OCI-LY3 (cell line): Measurements from ENCODE around the gene LAMP1.

Experiments used
- H2AFZ ChIP-seq: fragments of 200-600, 300-600 bp; shearing (Covaris generic); 2 replicates; pipeline ENCODE4 v1.6.0; 2014; ENCODE audit warnings: antibody characterized with exemption, low read depth, low read length
- H3K27ac ChIP-seq: fragments of 200-600, 300-600 bp; sonication (generic); 2 replicates; pipeline ENCODE4 v1.5.1; 2014; ENCODE audit warnings: mild to moderate bottlenecking, low read length, moderate library complexity, mixed read lengths
- H3K27me3 ChIP-seq: fragments of 200-600, 300-600 bp; sonication (generic); 2 replicates; pipeline ENCODE4 v1.6.1; 2014; ENCODE audit warnings: low read depth, low read length, mixed read lengths
- H3K36me3 ChIP-seq: fragments of 200-600, 300-600 bp; sonication (generic); replicated peaks from 2 replicates; pipeline ENCODE3; 2014; ENCODE audit warnings: low read depth, low read length, mixed read lengths
- H3K4me1 ChIP-seq: fragments of 300-600, 200-600 bp; sonication (generic); 2 replicates; pipeline ENCODE4 v1.6.1; 2014; ENCODE audit warnings: low read length, mixed read lengths
- H3K4me2 ChIP-seq: fragments of 200-600, 300-600 bp; sonication (generic); 2 replicates; pipeline ENCODE4 v1.6.1; 2014; ENCODE audit warnings: low read length, mixed read lengths
- H3K4me3 ChIP-seq: fragments of 300-600, 200-600 bp; sonication (generic); 2 replicates; pipeline ENCODE4 v1.5.1; 2014; ENCODE audit warnings: antibody characterized with exemption, mild to moderate bottlenecking, low read length, moderate library complexity
- H3K79me2 ChIP-seq: fragments of 300-600, 200-600 bp; shearing (Covaris generic); 2 replicates; pipeline ENCODE4 v1.6.1; 2014; ENCODE audit warnings: mild to moderate bottlenecking, low read length, mixed read lengths
- H3K9ac ChIP-seq: fragments of 300-600, 200-600 bp; shearing (Covaris generic); 2 replicates; pipeline ENCODE4 v1.6.0; 2014; ENCODE audit warnings: mild to moderate bottlenecking, low read length, moderate library complexity
- H3K9me3 ChIP-seq: fragments of 200-600, 300-600 bp; shearing (Covaris generic); 2 replicates; pipeline ENCODE4 v1.6.1; 2014; ENCODE audit warnings: low read length, mixed read lengths; ENCODE audit not compliant: insufficient read depth
- H4K20me1 ChIP-seq: fragments of 200-600, 300-600 bp; sonication (generic); 2 replicates; pipeline ENCODE4 v1.6.1; 2016; ENCODE audit warnings: low read length, mixed read lengths; ENCODE audit not compliant: insufficient read depth
- CTCF ChIP-seq: fragments of 200-600, 300-600 bp; sonication (generic); IDR thresholded peaks from 2 replicates; pipeline ENCODE4 v1.5.1; 2014; ENCODE audit warnings: antibody characterized with exemption, low read length, low read depth
- EZH2phosphoT487 ChIP-seq: fragments of 200-600 bp; shearing (Covaris generic); IDR thresholded peaks from 2 replicates; pipeline ENCODE4 v1.6.1; 2018; ENCODE audit warnings: antibody characterized with exemption, mixed run types, low read depth

Gene LAMP1

GRCh38 chr13:113348591-113348990 is 51.6 kb downstream of the LAMP1 start:
- Histone ChIP-seq H3K27ac (no peak overlapping the region), H3K9ac (no peak overlapping the region), H4K20me1 (no peaks in the 10 kb centered on the region), H3K27me3 (no peaks in the 10 kb centered on the region), H2AFZ (no peak overlapping the region), H3K4me3 (no peak overlapping the region), H3K36me3 (no peaks in the 10 kb centered on the region), H3K4me1 (no peaks in the 10 kb centered on the region), H3K4me2 (no peak overlapping the region), H3K9me3 (no peaks in the 10 kb centered on the region), H3K79me2 (no peaks in the 10 kb centered on the region)
- TF ChIP-seq EZH2phosphoT487 (no peak), CTCF (no peak)

GRCh38 chr13:113349050-113349449 is 52.0 kb downstream of the LAMP1 start:
- no peaks in the 10 kb centered on the region for H3K9me3 ChIP-seq
- no peaks in the 10 kb centered on the region for H3K27me3 ChIP-seq
- no peaks in the 10 kb centered on the region for H4K20me1 ChIP-seq
- no peak overlapping the region for H3K4me2 ChIP-seq
- H3K9ac ChIP-seq = no peak overlapping the region
- no peaks in the 10 kb centered on the region for H3K79me2 ChIP-seq
- TF ChIP-seq EZH2phosphoT487 (no peak), CTCF (no peak)
- H3K36me3 ChIP-seq = no peaks in the 10 kb centered on the region
- H3K4me1 ChIP-seq = no peaks in the 10 kb centered on the region
- no peak overlapping the region for H2AFZ ChIP-seq
- H3K4me3 ChIP-seq = no peak overlapping the region
- no peak overlapping the region for H3K27ac ChIP-seq

- Histone ChIP-seq H3K79me2 (no peaks in the 10 kb centered on the region), H3K4me2 (no peak overlapping the region), H3K27me3 (no peaks in the 10 kb centered on the region), H3K36me3 (no peaks in the 10 kb centered on the region), H3K4me1 (no peaks in the 10 kb centered on the region), H3K4me3 (no peak overlapping the region), H3K9ac (no peak overlapping the region), H3K9me3 (no peaks in the 10 kb centered on the region), H2AFZ (no peak overlapping the region), H3K27ac (no peak overlapping the region), H4K20me1 (no peaks in the 10 kb centered on the region)
- TF ChIP-seq CTCF (no peak), EZH2phosphoT487 (no peak)
Observed at GRCh38 chr13:113349491-113349890, 52.5 kb downstream of the LAMP1 start.

GRCh38 chr13:113350065-113350937 is 53.3 kb downstream of the LAMP1 start:
- TF ChIP-seq EZH2phosphoT487 (no peak), CTCF (no peak)
- Histone ChIP-seq H3K36me3 (no peaks in the 10 kb centered on the region), H3K4me2 (no peak overlapping the region), H3K9me3 (no peaks in the 10 kb centered on the region), H3K27ac (no peak overlapping the region), H3K27me3 (no peaks in the 10 kb centered on the region), H3K4me3 (no peak overlapping the region), H3K9ac (no peak overlapping the region), H2AFZ (no peak overlapping the region), H3K79me2 (no peaks in the 10 kb centered on the region), H4K20me1 (no peaks in the 10 kb centered on the region), H3K4me1 (no peaks in the 10 kb centered on the region)
